Naive B cell (primary cell): ENCODE data around the gene HIVEP1. TPM values are rescaled to one million over a fixed set of nuclear protein-coding genes. Genes with fewer than 3 reads are reported as not detected.

ENCODE experiments used
- ATAC-seq, 2 donors: fragments of 150-1000 bp; cut with Tn5 transposase; 2 replicates each; pipeline ENCODE4 v1.10.0; 2021; ENCODE audit warnings: low read depth in 2 of 2, mild to moderate bottlenecking in 2 of 2, moderate library complexity in 2 of 2
- DNase-seq: peaks from one replicate; pipeline ENCODE4 v3.0.0; 2022
- H3K27ac Mint-ChIP-seq, 6 donors: one replicate each; pipeline ENCODE4 v1.8.0; 2020 to 2022; ENCODE audit warnings: mild to moderate bottlenecking in 6 of 6, mixed read lengths in 6 of 6, moderate library complexity in 5 of 6, inconsistent platforms in 2 of 6
- H3K27me3 Mint-ChIP-seq, 3 donors: one replicate each; pipeline ENCODE4 v1.8.0; 2021 to 2022; ENCODE audit warnings: mixed read lengths in 3 of 3, mild to moderate bottlenecking in 1 of 3
- H3K36me3 Mint-ChIP-seq, 2 donors: one replicate each; pipeline ENCODE4 v1.8.0; 2020 to 2022; ENCODE audit warnings: mixed read lengths in 2 of 2, inconsistent platforms in 1 of 2, mild to moderate bottlenecking in 1 of 2
- H3K4me1 Mint-ChIP-seq, 3 donors: one replicate each; pipeline ENCODE4 v1.8.0; 2020 to 2022; ENCODE audit warnings: mixed read lengths in 3 of 3, inconsistent platforms in 1 of 3, mild to moderate bottlenecking in 1 of 3, moderate library complexity in 1 of 3
- H3K4me3 Mint-ChIP-seq, 8 donors: one replicate each; pipeline ENCODE4 v1.8.0; 2020 to 2022; ENCODE audit warnings: mild to moderate bottlenecking in 8 of 8, mixed read lengths in 8 of 8, moderate library complexity in 8 of 8, inconsistent platforms in 2 of 8
- H3K9me3 Mint-ChIP-seq, 7 donors: one replicate each; pipeline ENCODE4 v1.8.0; 2020 to 2022; ENCODE audit warnings: mixed read lengths in 7 of 7, mild to moderate bottlenecking in 5 of 7, inconsistent platforms in 2 of 7, moderate library complexity in 1 of 7
- polyA plus RNA-seq, 6 donors: library from polyadenylated mRNA; unstranded; fragments of 300-500 nt; fragmentation: Illumina TruSeq; gene quantifications; one replicate each; pipeline ENCODE4 v1.2.3, GENCODE V29; 2021; ENCODE audit warnings: low read depth in 6 of 6

HIVEP1 gene
- polyA plus RNA-seq, 6 donors from 2014 or later: 8.2 to 10.2 (median 8.7) TPM; not detected in 1

GRCh38 chr6:12198851-12199250, 186.7 kb downstream of the HIVEP1 start:
- no peak overlapping the region for H3K4me3 Mint-ChIP-seq
- H3K27me3 Mint-ChIP-seq: no peaks in the 10 kb centered on the region

GRCh38 chr6:12200015-12200564, 188.0 kb downstream of the HIVEP1 start:
- H3K4me3 Mint-ChIP-seq: no peak overlapping the region
- H3K36me3 Mint-ChIP-seq: peaks cover 0 to 3% of the 10 kb centered on the region in 2 donors
- no peak for ATAC-seq
- H3K4me1 Mint-ChIP-seq: peaks cover 0 to 5% (median 0%) of the 10 kb centered on the region in 3 donors
- no peak overlapping the region for H3K27ac Mint-ChIP-seq
- H3K27me3 Mint-ChIP-seq: peaks cover 0 to 8% (median 0%) of the 10 kb centered on the region in 3 donors
- no peak for DNase-seq
- H3K9me3 Mint-ChIP-seq: no peaks in the 10 kb centered on the region

More at GRCh38 chr6:12198851-12199250, 186.7 kb downstream of the HIVEP1 start:
- H3K36me3 Mint-ChIP-seq: no peaks in the 10 kb centered on the region
- no peaks in the 10 kb centered on the region for H3K9me3 Mint-ChIP-seq
- DNase-seq (no peak), ATAC-seq (no peak)
- no peaks in the 10 kb centered on the region for H3K4me1 Mint-ChIP-seq
- no peak overlapping the region for H3K27ac Mint-ChIP-seq

- H3K4me1 Mint-ChIP-seq: peaks cover 0 to 5% (median 0%) of the 10 kb centered on the region in 3 donors
- H3K27me3 Mint-ChIP-seq: peaks cover 0 to 8% (median 0%) of the 10 kb centered on the region in 3 donors
- H3K4me3 Mint-ChIP-seq: no peak overlapping the region
- no peak for DNase-seq
- H3K27ac Mint-ChIP-seq: no peak overlapping the region
- ATAC-seq: no peak
- H3K36me3 Mint-ChIP-seq: peaks cover 0 to 3% of the 10 kb centered on the region in 2 donors
- H3K9me3 Mint-ChIP-seq: no peaks in the 10 kb centered on the region
Observed at GRCh38 chr6:12200761-12201160, 188.6 kb downstream of the HIVEP1 start.

GRCh38 chr6:12203001-12203400, 190.9 kb downstream of the HIVEP1 start:
- Mint-ChIP-seq H3K4me1 (peaks cover 0 to 5% (median 0%) of the 10 kb centered on the region in 3 donors), H3K27me3 (peaks cover 0 to 8% (median 0%) of the 10 kb centered on the region in 3 donors), H3K9me3 (no peaks in the 10 kb centered on the region), H3K27ac (no peak overlapping the region), H3K4me3 (no peak overlapping the region), H3K36me3 (peaks cover 0 to 3% of the 10 kb centered on the region in 2 donors)
- DNase-seq (no peak), ATAC-seq (no peak)

- Mint-ChIP-seq H3K27ac (no peak overlapping the region), H3K27me3 (peaks cover 0 to 8% (median 5%) of the 10 kb centered on the region in 3 donors), H3K36me3 (peaks cover 0 to 3% of the 10 kb centered on the region in 2 donors), H3K4me1 (peaks cover 0 to 5% (median 0%) of the 10 kb centered on the region in 3 donors), H3K9me3 (peaks cover 0 to 4% (median 0%) of the 10 kb centered on the region in 7 donors), H3K4me3 (no peak overlapping the region)
- DNase-seq: no peak
- no peak for ATAC-seq
Observed at GRCh38 chr6:12208190-12208589, 196.1 kb downstream of the HIVEP1 start.

- DNase-seq (no peak), ATAC-seq (no peak)
- H3K27me3 Mint-ChIP-seq: peaks cover 0 to 8% (median 5%) of the 10 kb centered on the region in 3 donors
- peaks cover 0 to 4% (median 0%) of the 10 kb centered on the region in 7 donors for H3K9me3 Mint-ChIP-seq
- peaks cover 0 to 3% of the 10 kb centered on the region in 2 donors for H3K36me3 Mint-ChIP-seq
- peak overlapping the region in 1 of 6 donors; percentile 35 for H3K27ac Mint-ChIP-seq
- peaks cover 0 to 5% (median 0%) of the 10 kb centered on the region in 3 donors for H3K4me1 Mint-ChIP-seq
- no peak overlapping the region for H3K4me3 Mint-ChIP-seq
Observed at GRCh38 chr6:12208673-12209072, 196.6 kb downstream of the HIVEP1 start.

Other genes starting within 250 kb of the HIVEP1 start
- not detected for gene ADTRP, start 233.5 kb upstream of the HIVEP1 start, polyA plus RNA-seq